Astrocyte (in vitro differentiated cells and primary cell): ENCODE data around the gene ZP1. TPM values are rescaled to one million over a fixed set of nuclear protein-coding genes. Genes with fewer than 3 reads are reported as not detected.

ENCODE experiments used
- DNase-seq: peaks from one replicate; pipeline ENCODE4 v3.0.0-alpha.2; 2010; ENCODE audit warnings: low read depth
- FAIRE-seq: peaks from 2 replicates; lab custom pipeline; 2011; peaks lifted over from hg19 to GRCh38; lab: Jason Lieb, UNC
- H2AFZ ChIP-seq: 2 replicates; pipeline ENCODE4 v1.6.0; 2012; ENCODE audit warnings: low read depth, low read length, inconsistent platforms
- H3K27ac ChIP-seq: 2 replicates; pipeline ENCODE4 v1.5.1; 2011; ENCODE audit warnings: low read depth, low read length, inconsistent platforms
- H3K27me3 ChIP-seq: 2 replicates; pipeline ENCODE4 v1.6.0; 2011; ENCODE audit warnings: low read length, inconsistent platforms; ENCODE audit not compliant: insufficient read depth
- H3K36me3 ChIP-seq: 2 replicates; pipeline ENCODE4 v1.5.1; 2011; ENCODE audit warnings: low read length, inconsistent platforms; ENCODE audit not compliant: insufficient read depth
- H3K4me1 ChIP-seq: 2 replicates; pipeline ENCODE4 v1.5.1; 2011; ENCODE audit warnings: low read length, inconsistent platforms; ENCODE audit not compliant: insufficient read depth
- H3K4me2 ChIP-seq: 2 replicates; pipeline ENCODE4 v1.6.0; 2012; ENCODE audit warnings: low read length, inconsistent platforms
- H3K4me3 ChIP-seq: 2 replicates; pipeline ENCODE4 v1.5.1; 2011; ENCODE audit warnings: low read depth, mild to moderate bottlenecking, low read length, inconsistent platforms; ENCODE audit not compliant: insufficient read depth
- H3K79me2 ChIP-seq: 2 replicates; pipeline ENCODE4 v1.6.0; 2012; ENCODE audit warnings: mild to moderate bottlenecking, low read length, inconsistent platforms; ENCODE audit not compliant: insufficient read depth
- H3K9ac ChIP-seq: 2 replicates; pipeline ENCODE4 v1.6.0; 2012; ENCODE audit warnings: mild to moderate bottlenecking, low read length, inconsistent platforms
- H3K9me3 ChIP-seq: 2 replicates; pipeline ENCODE4 v1.5.1; 2012; ENCODE audit warnings: low read depth, mild to moderate bottlenecking, low read length, inconsistent platforms; ENCODE audit not compliant: insufficient read depth
- H4K20me1 ChIP-seq: 2 replicates; pipeline ENCODE4 v1.6.0; 2012; ENCODE audit warnings: low read length, inconsistent platforms; ENCODE audit not compliant: insufficient read depth
- H3K27ac Mint-ChIP-seq: one replicate; pipeline ENCODE4 v1.8.0; 2021; ENCODE audit warnings: mild to moderate bottlenecking, mixed read lengths; ENCODE audit not compliant: unreplicated experiment
- H3K27me3 Mint-ChIP-seq: one replicate; pipeline ENCODE4 v1.8.0; 2021; ENCODE audit warnings: low read depth, mixed read lengths; ENCODE audit not compliant: unreplicated experiment
- H3K36me3 Mint-ChIP-seq: one replicate; pipeline ENCODE4 v1.8.0; 2021; ENCODE audit warnings: low read depth, mixed read lengths; ENCODE audit not compliant: unreplicated experiment
- H3K4me1 Mint-ChIP-seq: one replicate; pipeline ENCODE4 v1.8.0; 2021; ENCODE audit warnings: low read depth, mixed read lengths; ENCODE audit not compliant: unreplicated experiment
- H3K4me3 Mint-ChIP-seq: one replicate; pipeline ENCODE4 v1.8.0; 2021; ENCODE audit warnings: mild to moderate bottlenecking, moderate library complexity, mixed read lengths; ENCODE audit not compliant: unreplicated experiment
- H3K9me3 Mint-ChIP-seq: one replicate; pipeline ENCODE4 v1.8.0; 2021; ENCODE audit warnings: mild to moderate bottlenecking, mixed read lengths; ENCODE audit not compliant: unreplicated experiment
- CTCF ChIP-seq: IDR thresholded peaks from 2 replicates; pipeline ENCODE4 v1.5.1; 2011; ENCODE audit warnings: low read depth, mild to moderate bottlenecking, inconsistent platforms, low read length, moderate library complexity; ENCODE audit not compliant: insufficient read depth
- EZH2 ChIP-seq: IDR thresholded peaks from 2 replicates; pipeline ENCODE4 v1.6.1; 2012; ENCODE audit warnings: mild to moderate bottlenecking, low read length, inconsistent platforms; ENCODE audit not compliant: insufficient read depth
- total RNA-seq: library from RNA; stranded (reverse); gene quantifications from 2 replicates; pipeline ENCODE4 v1.2.1, GENCODE V29; 2021

Gene ZP1
- total RNA-seq, 1 donor from 2014 or later, result not detected

GRCh38 chr11:60858236-60858635 lies 9.1 kb upstream of the ZP1 start:
- H3K9me3 Mint-ChIP-seq, result no peaks in the 10 kb centered on the region
- FAIRE-seq (no peak), DNase-seq (no peak)
- H4K20me1 ChIP-seq, result no peaks in the 10 kb centered on the region
- no peaks in the 10 kb centered on the region for H3K9me3 ChIP-seq
- H3K9ac ChIP-seq, result no peak overlapping the region
- peaks cover 6% of the 10 kb centered on the region for H3K4me1 ChIP-seq
- H3K27me3 Mint-ChIP-seq, result peaks cover 11% of the 10 kb centered on the region
- no peaks in the 10 kb centered on the region for H3K36me3 Mint-ChIP-seq
- no peak overlapping the region for H3K27ac ChIP-seq
- H3K4me3 ChIP-seq, result no peak overlapping the region
- no peak for TF ChIP-seq CTCF
- H3K79me2 ChIP-seq, result no peaks in the 10 kb centered on the region
- no peaks in the 10 kb centered on the region for H3K36me3 ChIP-seq
- H2AFZ ChIP-seq, result no peak overlapping the region
- H3K27me3 ChIP-seq, result no peaks in the 10 kb centered on the region
- no peak overlapping the region for H3K4me3 Mint-ChIP-seq
- H3K4me1 Mint-ChIP-seq, result peaks cover 4% of the 10 kb centered on the region
- no peak overlapping the region for H3K27ac Mint-ChIP-seq
- H3K4me2 ChIP-seq, result no peak overlapping the region

- H3K27me3 ChIP-seq, result no peaks in the 10 kb centered on the region
- Mint-ChIP-seq H3K27me3 (peaks cover 16% of the 10 kb centered on the region), H3K4me3 (no peak overlapping the region), H3K27ac (no peak overlapping the region), H3K4me1 (peaks cover 4% of the 10 kb centered on the region), H3K9me3 (no peaks in the 10 kb centered on the region), H3K36me3 (no peaks in the 10 kb centered on the region)
- no peaks in the 10 kb centered on the region for H4K20me1 ChIP-seq
- H2AFZ ChIP-seq, result no peak overlapping the region
- no peak overlapping the region for H3K4me2 ChIP-seq
- no peaks in the 10 kb centered on the region for H3K79me2 ChIP-seq
- no peak for FAIRE-seq
- DNase-seq, result no peak
- no peak overlapping the region for H3K27ac ChIP-seq
- H3K36me3 ChIP-seq, result no peaks in the 10 kb centered on the region
- H3K4me3 ChIP-seq, result no peak overlapping the region
- H3K4me1 ChIP-seq, result peaks cover 6% of the 10 kb centered on the region
- H3K9me3 ChIP-seq, result no peaks in the 10 kb centered on the region
- TF ChIP-seq EZH2, result no peak
- H3K9ac ChIP-seq, result no peak overlapping the region
These were observed 8.4 kb upstream of the ZP1 start for GRCh38 chr11:60858731-60859464.

- Mint-ChIP-seq H3K4me3 (no peak overlapping the region), H3K9me3 (no peaks in the 10 kb centered on the region), H3K4me1 (peaks cover 4% of the 10 kb centered on the region), H3K36me3 (no peaks in the 10 kb centered on the region), H3K27ac (no peak overlapping the region), H3K27me3 (peaks cover 15% of the 10 kb centered on the region)
- Histone ChIP-seq H3K9me3 (no peaks in the 10 kb centered on the region), H3K79me2 (no peaks in the 10 kb centered on the region), H3K4me1 (peaks cover 6% of the 10 kb centered on the region), H4K20me1 (no peaks in the 10 kb centered on the region), H3K4me2 (no peak overlapping the region), H3K36me3 (no peaks in the 10 kb centered on the region), H2AFZ (no peak overlapping the region), H3K27me3 (no peaks in the 10 kb centered on the region), H3K27ac (no peak overlapping the region), H3K9ac (no peak overlapping the region), H3K4me3 (no peak overlapping the region)
- no peak for FAIRE-seq
- DNase-seq, result no peak
- TF ChIP-seq EZH2, result no peak
- no peak for TF ChIP-seq CTCF
These were observed 7.6 kb upstream of the ZP1 start for GRCh38 chr11:60859616-60860250.
